Measurements from ENCODE around the gene PARD3B. TPM values are rescaled to one million over a fixed set of nuclear protein-coding genes. Genes with fewer than 3 reads are reported as not detected.

PARD3B gene
- total RNA-seq, 1 experiment from 2014 or later, result 2.0 TPM

DNA sequence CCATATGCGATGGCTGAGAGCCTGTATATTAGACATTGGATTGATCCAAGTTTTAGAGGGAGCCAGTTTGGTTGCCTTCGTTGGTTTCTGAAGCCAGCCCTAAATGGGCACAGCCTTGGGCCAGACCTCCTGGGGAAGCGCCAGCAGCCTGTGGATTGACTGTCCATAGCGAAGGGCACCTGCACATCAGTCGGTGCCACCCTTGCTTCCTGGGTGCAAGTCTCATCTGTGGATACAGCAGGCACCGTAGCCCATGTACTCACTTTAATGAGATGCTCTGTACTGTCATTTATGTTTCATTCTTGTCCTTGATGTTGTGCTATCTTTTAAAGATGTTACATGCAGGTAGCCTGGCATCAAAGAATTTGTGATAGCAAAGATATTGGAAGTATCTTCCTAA is 600.6 kb downstream of the PARD3B start:
- no TSS peak for BruUV-seq (replicated peaks)
- ATAC-seq, result no peak
- no peak overlapping the region for H2AFZ ChIP-seq (ENCODE audit: low read depth, low read length, poor library complexity, severe bottlenecking)
- POLR2A ChIA-PET, result no interaction called here
- TF ChIP-seq ZFX (IDR thresholded peaks at IDR 0.05) (no peak), SIN3A (IDR thresholded peaks at IDR 0.05; ENCODE audit: low read depth) (no peak), CTCF (IDR thresholded peaks at IDR 0.05 in 2 of 3, conservative IDR thresholded peaks at IDR 0.05 in 1 of 3; ENCODE audit: borderline replicate concordance in 1 of 3, insufficient read depth in 1 of 3, low read depth in 2 of 3, low read length in 2 of 3) (no peak)
- no peaks in the 10 kb centered on the region for H3K9me3 ChIP-seq (ENCODE audit: control insufficient read depth in 1 of 2, insufficient read depth in 1 of 2, low read depth in 1 of 2, low read length in 2 of 2)
- no peak for DNase-seq (ENCODE audit: low read depth, low spot score)
- no peaks in the 10 kb centered on the region for H3K27me3 ChIP-seq (ENCODE audit: insufficient read depth, low read length)
- no peak overlapping the region for H3K27ac ChIP-seq (ENCODE audit: low read depth, low read length)
- no peak overlapping the region for H3K4me3 ChIP-seq (replicated peaks in 1 of 2; ENCODE audit: low read depth in 1 of 2, low read length in 2 of 2)
- no peaks in the 10 kb centered on the region for H4K20me1 ChIP-seq (ENCODE audit: insufficient read depth)
- RAD21 ChIA-PET (ENCODE audit: low non-redundant PET in 1 of 2, low total read pairs in 2 of 2, uncharacterized antibody in 2 of 2, unreplicated experiment in 2 of 2), result no interaction called here
- H3K36me3 ChIP-seq (ENCODE audit: control insufficient read depth in 1 of 2, insufficient read depth in 2 of 2, low read length in 2 of 2), result no peaks in the 10 kb centered on the region
- H3K4me2 ChIP-seq (ENCODE audit: low read length), result no peak overlapping the region
- intact Hi-C loops (cut with micrococcal nuclease), result no loop called here
- H3K79me2 ChIP-seq (ENCODE audit: insufficient read depth, low read length), result no peaks in the 10 kb centered on the region
- H3K9ac ChIP-seq (ENCODE audit: low read length), result no peak overlapping the region
- H3K9me2 ChIP-seq (ENCODE audit: insufficient read depth), result no peaks in the 10 kb centered on the region
- no peaks in the 10 kb centered on the region for H3K4me1 ChIP-seq (ENCODE audit: control insufficient read depth in 1 of 2, insufficient read depth in 2 of 2, low read length in 2 of 2)
- CTCF ChIA-PET, result no interaction called here

- RAD21 ChIA-PET (ENCODE audit: low non-redundant PET in 1 of 2, low total read pairs in 2 of 2, uncharacterized antibody in 2 of 2, unreplicated experiment in 2 of 2), result no interaction called here
- H3K79me2 ChIP-seq (ENCODE audit: insufficient read depth, low read length), result no peaks in the 10 kb centered on the region
- CTCF ChIA-PET, result no interaction called here
- DNase-seq (ENCODE audit: low read depth, low spot score) (no peak), ATAC-seq (no peak)
- intact Hi-C loops (cut with micrococcal nuclease), result no loop called here
- H3K27me3 ChIP-seq (ENCODE audit: insufficient read depth, low read length), result no peaks in the 10 kb centered on the region
- H3K4me2 ChIP-seq (ENCODE audit: low read length), result no peak overlapping the region
- POLR2A ChIA-PET, result no interaction called here
- no peak overlapping the region for H3K4me3 ChIP-seq (replicated peaks in 1 of 2; ENCODE audit: low read depth in 1 of 2, low read length in 2 of 2)
- H3K36me3 ChIP-seq (ENCODE audit: control insufficient read depth in 1 of 2, insufficient read depth in 2 of 2, low read length in 2 of 2), result no peaks in the 10 kb centered on the region
- H3K9ac ChIP-seq (ENCODE audit: low read length), result no peak overlapping the region
- no TSS peak for BruUV-seq (replicated peaks)
- H3K9me2 ChIP-seq (ENCODE audit: insufficient read depth), result no peaks in the 10 kb centered on the region
- TF ChIP-seq EZH2 (IDR thresholded peaks at IDR 0.05) (no peak), YY1 (IDR thresholded peaks at IDR 0.05; ENCODE audit: extremely low read depth, insufficient replicate concordance, low read depth, low read length) (no peak)
- no peak overlapping the region for H2AFZ ChIP-seq (ENCODE audit: low read depth, low read length, poor library complexity, severe bottlenecking)
- H4K20me1 ChIP-seq (ENCODE audit: insufficient read depth), result no peaks in the 10 kb centered on the region
- no peaks in the 10 kb centered on the region for H3K9me3 ChIP-seq (ENCODE audit: control insufficient read depth in 1 of 2, insufficient read depth in 1 of 2, low read depth in 1 of 2, low read length in 2 of 2)
- H3K27ac ChIP-seq (ENCODE audit: low read depth, low read length), result no peak overlapping the region
- no peaks in the 10 kb centered on the region for H3K4me1 ChIP-seq (ENCODE audit: control insufficient read depth in 1 of 2, insufficient read depth in 2 of 2, low read length in 2 of 2)
These were observed 603.5 kb downstream of the PARD3B start for GRCh38 chr2:205148755-205149154.
